NB4 (cell line): ENCODE measurements around the gene GNG7.
A peak's percentile ranks its signal among the peaks of the same experiment; 100 is the strongest.

Source experiments
- DNase-seq: peaks from one replicate; pipeline ENCODE4 v3.0.0; 2010; ENCODE audit warnings: low read depth
- H3K4me3 ChIP-seq: one replicate; pipeline ENCODE4 v1.5.1; 2011; ENCODE audit warnings: mild to moderate bottlenecking, low read depth, low read length, moderate library complexity
- MAX ChIP-seq: IDR thresholded peaks from 2 replicates; pipeline ENCODE4 v1.6.1; 2011; ENCODE audit warnings: low read depth, low read length
- MYC ChIP-seq: IDR thresholded peaks from 2 replicates; pipeline ENCODE4 v1.6.1; 2011; ENCODE audit warnings: low read depth, low read length
- POLR2A ChIP-seq: IDR thresholded peaks from 2 replicates; pipeline ENCODE4 v1.6.1; 2011; ENCODE audit warnings: mild to moderate bottlenecking; ENCODE audit not compliant: insufficient read length; ENCODE audit errors: extremely low read depth
- TF ChIP-seq, protein P1 (sequence below): IDR thresholded peaks from one replicate; pipeline ENCODE4 v1.5.1; 2012; ENCODE audit warnings: low read depth, low read length

GNG7 gene

DNA sequence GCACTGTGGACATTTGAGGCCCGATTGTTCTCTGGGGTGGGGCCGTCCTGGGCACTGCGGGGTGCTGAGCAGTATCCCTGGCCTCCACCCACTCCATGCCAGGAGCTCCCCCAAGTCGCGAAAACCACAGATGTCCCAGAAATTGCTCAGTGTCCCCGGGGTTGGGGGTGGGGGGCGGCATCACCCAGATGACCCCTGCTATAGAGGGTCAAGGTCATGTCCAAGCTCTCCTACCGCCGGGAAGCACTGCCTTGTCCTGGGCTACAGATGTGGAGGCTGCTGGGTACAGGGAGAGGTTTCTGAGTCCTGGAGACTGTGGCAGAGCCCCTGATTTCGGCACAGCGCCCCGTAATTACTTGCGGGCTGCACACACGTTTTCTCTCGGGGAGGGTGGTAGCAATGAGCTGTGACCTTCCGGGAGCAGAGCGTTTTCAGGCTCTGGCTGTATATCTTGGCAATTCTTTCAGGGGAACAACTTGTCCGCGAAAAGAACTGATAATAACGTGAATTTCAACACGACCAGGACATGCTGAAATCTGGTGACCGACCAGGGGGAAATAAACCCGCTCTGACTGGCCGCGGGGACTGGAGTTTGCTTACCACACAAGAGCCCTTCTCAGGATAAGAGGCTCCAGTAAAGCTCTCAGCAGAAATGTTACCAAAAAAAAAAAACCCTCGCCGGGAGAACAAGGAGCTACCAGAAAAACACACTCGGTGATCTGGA lies 68.1 kb downstream of the GNG7 start:
- no peak overlapping the region for H3K4me3 ChIP-seq
- peak; percentile 49 for DNase-seq
- TF ChIP-seq MYC = no peak
- TF ChIP-seq MAX = no peak
- TF ChIP-seq, protein P1, sequence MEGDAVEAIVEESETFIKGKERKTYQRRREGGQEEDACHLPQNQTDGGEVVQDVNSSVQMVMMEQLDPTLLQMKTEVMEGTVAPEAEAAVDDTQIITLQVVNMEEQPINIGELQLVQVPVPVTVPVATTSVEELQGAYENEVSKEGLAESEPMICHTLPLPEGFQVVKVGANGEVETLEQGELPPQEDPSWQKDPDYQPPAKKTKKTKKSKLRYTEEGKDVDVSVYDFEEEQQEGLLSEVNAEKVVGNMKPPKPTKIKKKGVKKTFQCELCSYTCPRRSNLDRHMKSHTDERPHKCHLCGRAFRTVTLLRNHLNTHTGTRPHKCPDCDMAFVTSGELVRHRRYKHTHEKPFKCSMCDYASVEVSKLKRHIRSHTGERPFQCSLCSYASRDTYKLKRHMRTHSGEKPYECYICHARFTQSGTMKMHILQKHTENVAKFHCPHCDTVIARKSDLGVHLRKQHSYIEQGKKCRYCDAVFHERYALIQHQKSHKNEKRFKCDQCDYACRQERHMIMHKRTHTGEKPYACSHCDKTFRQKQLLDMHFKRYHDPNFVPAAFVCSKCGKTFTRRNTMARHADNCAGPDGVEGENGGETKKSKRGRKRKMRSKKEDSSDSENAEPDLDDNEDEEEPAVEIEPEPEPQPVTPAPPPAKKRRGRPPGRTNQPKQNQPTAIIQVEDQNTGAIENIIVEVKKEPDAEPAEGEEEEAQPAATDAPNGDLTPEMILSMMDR = no peak
- TF ChIP-seq POLR2A = no peak

GRCh38 chr19:2633693-2634075 lies 68.8 kb downstream of the GNG7 start:
- TF ChIP-seq, protein P1 = no peak
- no peak for DNase-seq
- H3K4me3 ChIP-seq = no peak overlapping the region

DNA sequence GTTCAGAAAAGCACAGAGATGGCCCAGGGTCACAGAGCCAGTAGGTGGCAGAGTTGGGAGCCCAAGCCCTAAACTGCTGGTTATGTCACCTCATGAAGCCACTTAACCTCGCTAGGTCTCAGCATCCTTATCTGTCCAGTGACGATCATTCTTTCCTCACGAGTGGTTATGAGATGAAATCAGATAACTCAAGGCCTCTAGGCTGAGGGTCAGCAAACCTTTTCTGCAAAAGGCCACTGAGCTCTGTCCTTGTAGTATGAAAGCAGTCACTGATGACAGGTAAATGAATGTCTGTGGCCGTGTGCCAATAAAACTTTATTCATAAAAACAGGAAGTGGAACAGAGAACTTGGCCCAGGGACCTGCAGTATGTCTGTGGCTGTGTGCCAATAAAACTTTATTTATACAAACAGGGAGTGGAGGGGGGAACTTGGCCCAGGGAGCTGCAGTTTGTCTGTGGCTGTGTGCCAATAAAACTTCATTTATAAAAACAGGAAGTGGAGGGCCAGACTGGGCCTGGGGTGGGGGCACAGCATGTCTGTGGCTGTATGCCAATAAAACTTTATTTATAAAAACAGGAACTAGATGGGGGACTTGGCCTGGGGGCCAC lies 71.2 kb downstream of the GNG7 start:
- peak; percentile 73 for DNase-seq
- TF ChIP-seq, protein P1 = no peak
- no peak for TF ChIP-seq POLR2A
- no peak for TF ChIP-seq MYC
- TF ChIP-seq MAX = no peak
- H3K4me3 ChIP-seq = no peak overlapping the region

GRCh38 chr19:2630352-2631001 lies 72.0 kb downstream of the GNG7 start:
- no peak overlapping the region for H3K4me3 ChIP-seq
- TF ChIP-seq MAX = no peak
- TF ChIP-seq MYC = no peak
- TF ChIP-seq, protein P1 = no peak
- no peak for TF ChIP-seq POLR2A
- no peak for DNase-seq

- DNase-seq = peak; percentile 67
- H3K4me3 ChIP-seq = no peak overlapping the region
- TF ChIP-seq POLR2A (no peak), MAX (no peak), MYC (no peak)
- TF ChIP-seq, protein P1 = no peak
These were observed 72.8 kb downstream of the GNG7 start for GRCh38 chr19:2629491-2630351.
